Heart left ventricle (tissue), 16 donors: ENCODE measurements around the gene C1S. TPM values are rescaled to one million over a fixed set of nuclear protein-coding genes. Genes with fewer than 3 reads are reported as not detected.

Experiments used
- ATAC-seq, 4 donors: fragments of 200-7000 bp; cut with Tn5 transposase; one replicate each; pipeline ENCODE4 v1.9.1; 2020 to 2022; ENCODE audit warnings: moderate library complexity in 4 of 4, mild to moderate bottlenecking in 3 of 4, moderate number of reproducible peaks in 1 of 4
- DNase-seq, 5 donors: peaks; one replicate each; pipeline ENCODE4 v3.0.0-alpha.2; 2020
- H3K27ac ChIP-seq, 12 donors: fragments of 200-600 bp; sonication (generic) in 4 of 12; one replicate each; pipeline versions ENCODE4 v1.5.0 to v1.8.0; 2016 to 2022; ENCODE audit warnings: mild to moderate bottlenecking in 2 of 12
- H3K27me3 ChIP-seq, 9 donors: fragments of 200-600 bp; sonication (generic) in 2 of 9; one replicate each; pipeline versions ENCODE4 v1.5.1 to v1.8.0; 2016 to 2022; ENCODE audit warnings: mild to moderate bottlenecking in 3 of 9
- H3K36me3 ChIP-seq, 9 donors: fragments of 200-600 bp; sonication (generic) in 2 of 9; one replicate each; pipeline versions ENCODE4 v1.5.0 to v1.8.0; 2018 to 2022; ENCODE audit warnings: mild to moderate bottlenecking in 2 of 9
- H3K4me1 ChIP-seq, 12 donors: fragments of 200-600 bp; sonication (generic) in 4 of 12; one replicate each; pipeline versions ENCODE4 v1.5.0 to v1.8.0; 2016 to 2022; ENCODE audit warnings: mild to moderate bottlenecking in 3 of 12
- H3K4me3 ChIP-seq, 12 donors: fragments of 200-600 bp; sonication (generic) in 4 of 12; one replicate each; pipeline versions ENCODE4 v1.5.0 to v1.8.0; 2017 to 2022; ENCODE audit warnings: mild to moderate bottlenecking in 9 of 12, moderate library complexity in 4 of 12
- H3K9me3 ChIP-seq, 12 donors: fragments of 200-600 bp; sonication (generic) in 4 of 12; one replicate each; pipeline versions ENCODE4 v1.5.0 to v1.8.0; 2016 to 2022; ENCODE audit warnings: mild to moderate bottlenecking in 1 of 12
- CTCF ChIP-seq, 12 donors: fragments of 200-600 bp; sonication (generic) in 4 of 12; IDR thresholded peaks; one replicate each; pipeline versions ENCODE4 v1.5.0 to v1.8.0; 2018 to 2022; ENCODE audit warnings: antibody characterized with exemption in 12 of 12, mild to moderate bottlenecking in 5 of 12
- POLR2A ChIP-seq, 2 donors: fragments of 450-650 bp; IDR thresholded peaks; one replicate each; pipeline ENCODE4 v1.6.1; 2017; ENCODE audit warnings: antibody characterized with exemption in 2 of 2, mild to moderate bottlenecking in 2 of 2, moderate library complexity in 2 of 2
- WGBS, 4 donors: extraction: QIAGEN DNeasy Blood & Tissue Kit in 2 of 4; methylation state at CpG; one replicate each; pipeline versions ENCODE4 v1.1.5 to v1.1.7; 2013 to 2018; 5-methylcytosine and 5-hydroxymethylcytosine counted together
- intact Hi-C, 10 donors: fragments of 100-400 bp; cut with DNase I; formaldehyde crosslinking; loops; one replicate each; pipeline versions ENCODE4 v1.11.1 to v1.14.2; 2022
- polyA plus RNA-seq, 2 donors: library from polyadenylated mRNA; stranded (reverse); fragments of 200-250 nt; gene quantifications; one replicate each; pipeline ENCODE4 v1.2.3, GENCODE V29; 2013
- total RNA-seq, 9 donors: library from RNA; depleted of rRNA in 2 of 9; stranded (reverse); fragments of >200 nt in 2 of 9; fragmentation: NEBNext Ultra II Directional in 3 of 9; extraction: Animal tissue kit (Norgen Biotek cat#: 25700) in 3 of 9; gene quantifications; one replicate each; pipeline versions ENCODE4 v1.1.0 to v1.2.4, GENCODE V29; 2016 to 2023
- donor health status: ischemic (EF 13 %, LVEDD 7.1; RV severe dilation, severe dysfunction).
- donor health status: healthy with polysubstance abuse.
- donor health status: DM: no; HTN: yes; CAD: no.
- donor health status: DM: no; HTN: no; CAD: no.
- donor health status: ischemic (EF 25% LVEDD 6.9; RV normal size, moderate dysfunction).
- donor health status: ischemic (EF 25% LVEDD 5.7; RV mildly dilated, moderate dysfunction).
- donor health status: healthy.
- donor health status: DM: yes; HTN: yes; CAD: no.
- donor health status: ischemic (EF 35%, LVEDD 5.7; RV mildly dilated, moderate dysfunction).
- donor health status: nonischemic (EF 11% LVEDD 7.7; RV severe dilation, severe dysfunction).
- donor health status: DM: yes; HTN: yes; CAD: no.
- donor health status: PGD.
- donor health status: ischemic (EF 29% LVEDD 5.4; RV normal size, mild dysfunction).
- donor health status: nonischemic (EF 23%, LVEDD 6.1; RV moderate dilation, normal function).

The C1S gene
- total and polyA plus RNA-seq, 11 donors: 30.1 to 247 (median 60.5) TPM

- Histone ChIP-seq H3K4me3 (peak overlapping the region in 10 of 12 donors; percentile 0 to 69 (median 56)), H3K4me1 (peaks cover 0 to 29% (median 7%) of the 10 kb centered on the region in 12 donors), H3K27ac (peak overlapping the region in 11 of 12 donors; percentile 43 to 86 (median 73)), H3K36me3 (peaks cover 0 to 46% (median 16%) of the 10 kb centered on the region in 9 donors), H3K9me3 (no peaks in the 10 kb centered on the region), H3K27me3 (no peaks in the 10 kb centered on the region)
- intact Hi-C loops: loop anchor here in 8 of 10 donors (5.0 to 10.0 kb wide), 6 partner anchors 126 to 168 kb away; partner anchors contain the start of genes C12orf57 (in 4 of the 8) and RNU7-1 (in 4 of the 8)
- WGBS, 4 donors: 80 to 86% (median 84%) methylated on average over 16 of the region's 16 CpGs
- ATAC-seq (peak in 1 of 4 donors; percentile 30), DNase-seq (no peak)
- TF ChIP-seq POLR2A (IDR thresholded peaks at IDR 0.05) (no peak), CTCF (IDR thresholded peaks at IDR 0.05) (no peak)
Measured at GRCh38 chr12:7090222-7090998, 29.9 kb downstream of the C1S start.

GRCh38 chr12:7091171-7091570, 30.7 kb downstream of the C1S start:
- Histone ChIP-seq H3K36me3 (peaks cover 0 to 38% (median 13%) of the 10 kb centered on the region in 9 donors), H3K9me3 (no peaks in the 10 kb centered on the region), H3K27me3 (no peaks in the 10 kb centered on the region), H3K4me3 (peak overlapping the region in 11 of 12 donors; percentile 38 to 69 (median 56)), H3K4me1 (peaks cover 0 to 29% (median 7%) of the 10 kb centered on the region in 12 donors), H3K27ac (peak overlapping the region; percentile 41 to 86 (median 72))
- intact Hi-C loops: loop anchor here in 8 of 10 donors (1.0 to 10.0 kb wide), 7 partner anchors 31 to 169 kb away; partner anchors contain the start of genes C12orf57 (in 4 of the 8), RNU7-1 (in 4 of the 8) and C1S (in 1 of the 8)
- DNase-seq (no peak), ATAC-seq (no peak)
- TF ChIP-seq CTCF (IDR thresholded peaks at IDR 0.05): no peak
- TF ChIP-seq POLR2A (IDR thresholded peaks at IDR 0.05): no peak
- WGBS, 4 donors: 83 to 86% (median 84%) methylated on average over 7 of the region's 7 CpGs

GRCh38 chr12:7091660-7092228, 31.2 kb downstream of the C1S start:
- Histone ChIP-seq H3K4me3 (peak overlapping the region; percentile 1 to 69 (median 55)), H3K36me3 (peaks cover 0 to 33% (median 13%) of the 10 kb centered on the region in 9 donors), H3K9me3 (no peaks in the 10 kb centered on the region), H3K4me1 (peaks cover 0 to 29% (median 7%) of the 10 kb centered on the region in 12 donors), H3K27me3 (no peaks in the 10 kb centered on the region), H3K27ac (peak overlapping the region in 11 of 12 donors; percentile 41 to 86 (median 73))
- ATAC-seq: peak; percentile 57 to 86 (median 77)
- peak in 4 of 5 donors; percentile 42 to 74 (median 66) for DNase-seq
- intact Hi-C loops: loop anchor here (1.0 to 10.0 kb wide), 12 partner anchors 17 to 169 kb away; partner anchors contain the start of genes C1S (in 7 of the 10), C12orf57 (in 5 of the 10), RNU7-1 (in 4 of the 10) and C1RL (in 1 of the 10)
- TF ChIP-seq POLR2A (IDR thresholded peaks at IDR 0.05) (no peak), CTCF (IDR thresholded peaks at IDR 0.05) (no peak)
- WGBS, 4 donors: 30 to 44% (median 39%) methylated on average over 5 to 10 of the region's 10 CpGs
